Left lung (tissue), 10 donors: Measurements from ENCODE around the gene CDK14. TPM values are rescaled to one million over a fixed set of nuclear protein-coding genes. Genes with fewer than 3 reads are reported as not detected.

Experiments
- ATAC-seq: fragments of 200-7000 bp; cut with Tn5 transposase; one replicate; pipeline ENCODE4 v1.9.1; 2020; ENCODE audit warnings: moderate library complexity
- DNase-seq, 4 donors: peaks; one replicate each; pipeline ENCODE4 v3.0.0-alpha.2; 2013 to 2020
- H3K27ac ChIP-seq, 2 donors: fragments of 200-600 bp; sonication (generic) in 1 of 2; one replicate each; pipeline versions ENCODE4 v1.5.0 to v1.8.0; 2020 to 2021
- H3K27me3 ChIP-seq, 2 donors: fragments of 200-600 bp; sonication (generic) in 1 of 2; one replicate each; pipeline versions ENCODE4 v1.5.0 to v1.8.0; 2020 to 2021
- H3K36me3 ChIP-seq, 2 donors: fragments of 200-600 bp; sonication (generic) in 1 of 2; one replicate each; pipeline versions ENCODE4 v1.5.0 to v1.8.0; 2020 to 2021
- H3K4me1 ChIP-seq, 2 donors: fragments of 200-600 bp; one replicate each; pipeline ENCODE4 v1.8.0; 2021
- H3K4me3 ChIP-seq, 2 donors: fragments of 200-600 bp; sonication (generic) in 1 of 2; one replicate each; pipeline versions ENCODE4 v1.5.0 to v1.8.0; 2020 to 2021; ENCODE audit warnings: mild to moderate bottlenecking in 1 of 2
- H3K9me3 ChIP-seq, 2 donors: fragments of 200-600 bp; sonication (generic) in 1 of 2; one replicate each; pipeline versions ENCODE4 v1.5.0 to v1.8.0; 2020 to 2021
- intact Hi-C, 2 donors: fragments of 100-400 bp; cut with DNase I; formaldehyde crosslinking; loops; one replicate each; pipeline versions ENCODE4 v1.11.2 to v1.14.2; 2022
- polyA plus RNA-seq, 6 donors: library from polyadenylated mRNA; unstranded; fragments of 120-200 nt; gene quantifications; one replicate each; pipeline ENCODE4 v1.2.1, GENCODE V29; 2013; ENCODE audit not compliant: insufficient read length in 6 of 6
- total RNA-seq, 2 donors: library from RNA; stranded (reverse); fragmentation: NEBNext Ultra II Directional; extraction: Animal tissue kit (Norgen Biotek cat#: 25700); gene quantifications; one replicate each; pipeline ENCODE4 v1.2.1, GENCODE V29; 2021
- TF ChIP-seq, protein P1 (sequence below), 2 donors: fragments of 200-600 bp; sonication (generic) in 1 of 2; IDR thresholded peaks; one replicate each; pipeline versions ENCODE4 v1.5.0 to v1.8.0; 2021; ENCODE audit warnings: antibody characterized with exemption in 2 of 2
- donor health status: DM: no; HTN: yes; CAD: no.
- donor health status: DM: no; HTN: no; CAD: no.

Gene CDK14
- total and polyA plus RNA-seq, 8 donors = 24.1 to 45.1 (median 30.0) TPM

- no peaks in the 10 kb centered on the region for H3K27me3 ChIP-seq
- H3K4me1 ChIP-seq = no peaks in the 10 kb centered on the region
- intact Hi-C loops = no loop called here
- H3K27ac ChIP-seq = no peak overlapping the region
- H3K4me3 ChIP-seq = no peak overlapping the region
- TF ChIP-seq, protein P1, sequence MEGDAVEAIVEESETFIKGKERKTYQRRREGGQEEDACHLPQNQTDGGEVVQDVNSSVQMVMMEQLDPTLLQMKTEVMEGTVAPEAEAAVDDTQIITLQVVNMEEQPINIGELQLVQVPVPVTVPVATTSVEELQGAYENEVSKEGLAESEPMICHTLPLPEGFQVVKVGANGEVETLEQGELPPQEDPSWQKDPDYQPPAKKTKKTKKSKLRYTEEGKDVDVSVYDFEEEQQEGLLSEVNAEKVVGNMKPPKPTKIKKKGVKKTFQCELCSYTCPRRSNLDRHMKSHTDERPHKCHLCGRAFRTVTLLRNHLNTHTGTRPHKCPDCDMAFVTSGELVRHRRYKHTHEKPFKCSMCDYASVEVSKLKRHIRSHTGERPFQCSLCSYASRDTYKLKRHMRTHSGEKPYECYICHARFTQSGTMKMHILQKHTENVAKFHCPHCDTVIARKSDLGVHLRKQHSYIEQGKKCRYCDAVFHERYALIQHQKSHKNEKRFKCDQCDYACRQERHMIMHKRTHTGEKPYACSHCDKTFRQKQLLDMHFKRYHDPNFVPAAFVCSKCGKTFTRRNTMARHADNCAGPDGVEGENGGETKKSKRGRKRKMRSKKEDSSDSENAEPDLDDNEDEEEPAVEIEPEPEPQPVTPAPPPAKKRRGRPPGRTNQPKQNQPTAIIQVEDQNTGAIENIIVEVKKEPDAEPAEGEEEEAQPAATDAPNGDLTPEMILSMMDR (IDR thresholded peaks at IDR 0.05) = no peak
- peak; percentile 47 for ATAC-seq
- no peaks in the 10 kb centered on the region for H3K36me3 ChIP-seq
- H3K9me3 ChIP-seq = no peaks in the 10 kb centered on the region
- no peak for DNase-seq
These were observed 180.9 kb downstream of the CDK14 start for GRCh38 chr7:90777041-90777440.

DNA sequence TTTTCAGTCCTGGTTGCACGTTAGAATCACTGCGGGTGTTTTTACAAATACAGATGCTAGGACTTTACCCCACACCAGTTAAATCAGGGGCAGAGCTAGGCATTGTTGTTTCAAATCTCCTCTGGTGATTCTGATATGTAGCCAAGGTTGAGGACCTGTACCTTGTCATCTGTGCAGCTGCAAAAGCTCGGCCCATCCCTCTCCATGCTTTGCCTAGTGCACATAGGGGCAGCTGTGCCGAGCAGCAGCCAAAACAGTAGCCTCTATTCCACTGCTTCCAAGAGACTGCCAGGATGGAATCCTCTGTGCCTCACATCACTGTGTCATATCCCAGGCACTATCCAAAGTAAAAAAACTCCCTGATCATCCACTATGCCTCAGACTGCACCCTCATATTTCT is 181.3 kb downstream of the CDK14 start:
- no peak for ATAC-seq
- Histone ChIP-seq H3K27ac (no peak overlapping the region), H3K9me3 (no peaks in the 10 kb centered on the region), H3K27me3 (no peaks in the 10 kb centered on the region), H3K4me1 (no peaks in the 10 kb centered on the region), H3K4me3 (no peak overlapping the region), H3K36me3 (no peaks in the 10 kb centered on the region)
- peak in 1 of 4 donors; percentile 29 for DNase-seq
- intact Hi-C loops = no loop called here
- TF ChIP-seq, protein P1 (IDR thresholded peaks at IDR 0.05) = no peak

DNA sequence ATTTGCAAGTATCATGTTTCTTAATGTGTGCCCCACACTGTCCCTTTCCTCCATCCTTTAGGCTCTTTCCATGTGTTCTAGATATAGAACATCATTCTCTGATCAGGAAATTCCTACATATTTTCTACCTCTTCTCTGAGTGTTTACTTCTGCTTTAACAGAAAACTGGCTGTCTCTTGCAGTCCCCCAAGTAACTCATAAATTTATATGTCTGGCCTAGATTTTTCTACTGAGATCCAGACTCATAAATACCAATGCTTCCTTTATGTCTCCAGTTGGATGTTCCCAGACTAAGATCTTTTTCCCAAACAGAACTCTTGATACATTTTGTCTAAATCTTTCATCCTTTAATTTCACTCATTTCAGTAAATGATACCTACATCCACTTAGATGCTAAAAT is 181.8 kb downstream of the CDK14 start:
- Histone ChIP-seq H3K4me1 (no peaks in the 10 kb centered on the region), H3K36me3 (no peaks in the 10 kb centered on the region), H3K27ac (no peak overlapping the region), H3K4me3 (no peak overlapping the region), H3K9me3 (peaks cover 0 to 2% of the 10 kb centered on the region in 2 donors), H3K27me3 (no peaks in the 10 kb centered on the region)
- DNase-seq = no peak
- ATAC-seq = no peak
- TF ChIP-seq, protein P1 (IDR thresholded peaks at IDR 0.05) = no peak
- intact Hi-C loops = no loop called here

GRCh38 chr7:90788052-90788451 is 191.9 kb downstream of the CDK14 start:
- Histone ChIP-seq H3K4me3 (no peak overlapping the region), H3K9me3 (peaks cover 0 to 7% of the 10 kb centered on the region in 2 donors), H3K27me3 (no peaks in the 10 kb centered on the region), H3K36me3 (no peaks in the 10 kb centered on the region), H3K27ac (no peak overlapping the region), H3K4me1 (no peaks in the 10 kb centered on the region)
- DNase-seq (peak in 1 of 4 donors; percentile 6), ATAC-seq (peak; percentile 30)
- TF ChIP-seq, protein P1 (IDR thresholded peaks at IDR 0.05) = no peak
- intact Hi-C loops = no loop called here

DNA sequence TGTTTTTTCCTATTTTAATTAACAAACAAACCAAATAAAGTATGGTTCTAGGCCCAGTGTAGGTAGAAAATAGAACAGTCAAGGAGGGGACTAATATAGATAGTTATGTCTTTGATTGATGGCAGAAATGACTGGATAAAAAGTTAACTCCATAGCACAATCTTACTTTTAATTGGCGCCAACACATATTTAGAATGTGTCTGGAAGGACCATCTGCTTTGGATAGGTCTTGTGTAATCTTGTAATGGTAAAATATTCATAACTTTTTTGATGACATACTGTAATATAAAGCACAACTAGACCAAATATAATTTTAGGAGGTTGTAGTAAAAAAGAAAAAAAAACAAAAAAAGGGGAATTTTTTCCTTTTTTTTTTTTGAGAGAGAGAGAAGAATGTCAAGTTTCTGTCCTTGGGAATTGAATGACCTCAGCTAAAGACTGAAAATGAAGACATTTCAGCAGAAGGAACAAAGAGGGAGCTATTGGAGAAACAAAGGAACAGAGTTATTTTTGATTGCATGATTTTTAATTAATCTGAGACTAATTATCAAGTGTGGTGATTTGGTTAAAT is 193.7 kb downstream of the CDK14 start:
- ATAC-seq (no peak), DNase-seq (no peak)
- Histone ChIP-seq H3K4me3 (no peak overlapping the region), H3K4me1 (no peaks in the 10 kb centered on the region), H3K36me3 (peaks cover 0 to 4% of the 10 kb centered on the region in 2 donors), H3K27ac (no peak overlapping the region), H3K27me3 (no peaks in the 10 kb centered on the region), H3K9me3 (peaks cover 0 to 22% of the 10 kb centered on the region in 2 donors)
- TF ChIP-seq, protein P1 (IDR thresholded peaks at IDR 0.05) = no peak
- intact Hi-C loops = no loop called here
